Activated CD8-positive, alpha-beta memory T cell treated with anti-CD3 and anti-CD28 coated beads, Interleukin-2, amount 50 U/mL, for 4 hours (primary cell): ENCODE measurements around the gene CFAP43.
"Not testable (repeated sequence)": the region's sequence is repeated elsewhere in the genome, so short reads cannot be mapped to it uniquely, and the experiment has no call there.

Experiments
- DNase-seq: peaks from one replicate; pipeline ENCODE4 v3.0.0-alpha.2; 2020

CFAP43 gene

DNA sequence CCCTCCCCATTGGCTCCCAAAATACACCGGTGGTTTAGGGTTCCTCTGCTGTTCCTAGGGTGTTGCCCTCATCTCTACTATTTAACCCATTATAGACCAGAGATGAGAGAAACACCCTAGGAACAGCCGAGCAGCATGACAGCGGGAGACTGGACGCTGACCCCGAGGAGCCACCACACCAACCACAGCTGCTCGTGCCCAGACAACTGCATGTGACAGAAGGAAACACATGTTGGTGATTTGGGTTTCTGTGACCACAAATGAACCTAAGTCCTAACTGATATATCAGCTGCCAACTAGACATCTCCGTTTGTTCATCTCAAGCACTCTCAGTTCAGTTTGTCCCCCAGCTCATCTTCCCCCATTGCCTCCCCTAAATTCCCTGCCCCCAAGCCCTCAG, 13.4 kb downstream of the CFAP43 start:
- DNase-seq = no peak

- DNase-seq = no peak
Observed at GRCh38 chr10:104216631-104217030, 15.5 kb downstream of the CFAP43 start.

DNA sequence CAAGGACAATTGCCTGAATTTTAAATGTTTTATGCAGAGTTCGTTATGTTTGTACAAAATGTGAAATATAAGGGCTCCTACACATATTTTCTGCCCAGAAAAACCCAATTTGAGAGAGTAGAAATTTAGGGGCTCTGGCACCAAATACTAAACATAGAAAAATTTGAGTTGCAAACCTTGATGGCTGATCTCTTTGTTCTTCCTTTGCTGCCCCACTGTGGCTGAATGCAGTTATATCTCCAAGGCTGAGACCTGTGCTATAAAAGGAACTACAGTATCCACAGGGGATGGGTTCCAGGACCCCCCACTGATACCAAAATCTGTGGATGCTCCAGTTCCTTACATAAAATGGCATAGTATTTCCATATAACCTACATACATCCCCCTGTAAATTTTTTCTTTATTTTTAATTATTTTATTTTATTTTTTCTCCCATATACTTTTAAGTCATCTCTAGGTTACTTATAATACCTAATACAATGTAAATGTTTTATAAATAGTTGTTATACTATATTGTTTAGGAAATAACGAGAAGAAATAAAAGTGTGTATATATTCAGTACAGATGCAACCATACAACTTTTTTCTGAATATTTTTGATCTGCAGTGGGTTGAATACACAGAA, 22.5 kb downstream of the CFAP43 start:
- DNase-seq = peak; percentile 43

- DNase-seq = no peak
Observed at GRCh38 chr10:104208730-104209129, 23.4 kb downstream of the CFAP43 start.

DNA sequence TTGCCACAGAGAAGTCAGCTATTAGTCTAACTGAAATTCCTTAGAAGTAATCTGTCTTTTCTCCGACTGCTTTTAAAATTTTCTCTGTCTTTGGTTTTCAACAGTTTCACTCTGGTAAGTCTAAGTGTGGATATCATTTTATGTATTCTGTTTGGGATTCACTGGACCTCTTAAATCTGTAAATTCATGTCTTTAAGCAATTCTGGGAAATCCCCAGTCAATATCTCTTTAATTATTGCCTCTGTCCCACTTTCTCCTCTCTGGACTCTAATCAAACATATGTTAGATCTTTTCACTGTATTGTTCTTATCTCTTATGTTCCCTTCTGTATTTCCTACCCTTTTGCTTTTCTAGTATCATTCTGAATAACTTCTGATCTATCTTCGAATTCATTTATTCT, 29.9 kb downstream of the CFAP43 start:
- DNase-seq = no peak

GRCh38 chr10:104201636-104202035, 30.5 kb downstream of the CFAP43 start:
- DNase-seq = no peak

DNA sequence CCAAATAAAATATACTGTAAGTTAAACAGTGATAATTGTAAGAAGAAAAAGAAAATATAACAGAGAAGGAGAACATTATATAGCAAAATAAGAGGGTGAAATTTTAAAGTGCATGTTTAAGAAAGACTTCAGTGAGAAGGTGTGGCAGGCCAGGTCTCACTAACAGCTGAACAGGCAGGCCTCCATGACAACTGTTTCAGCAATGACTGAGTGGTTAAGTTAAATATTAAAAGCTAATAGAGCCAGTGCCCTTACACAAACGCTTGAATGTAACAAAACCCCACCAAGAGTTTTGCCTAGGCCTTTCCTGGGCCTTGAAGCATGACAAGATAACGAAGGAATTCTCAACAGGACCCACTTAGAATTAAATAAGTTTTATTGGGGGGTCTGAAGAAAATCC, 32.6 kb downstream of the CFAP43 start:
- DNase-seq = no peak

DNA sequence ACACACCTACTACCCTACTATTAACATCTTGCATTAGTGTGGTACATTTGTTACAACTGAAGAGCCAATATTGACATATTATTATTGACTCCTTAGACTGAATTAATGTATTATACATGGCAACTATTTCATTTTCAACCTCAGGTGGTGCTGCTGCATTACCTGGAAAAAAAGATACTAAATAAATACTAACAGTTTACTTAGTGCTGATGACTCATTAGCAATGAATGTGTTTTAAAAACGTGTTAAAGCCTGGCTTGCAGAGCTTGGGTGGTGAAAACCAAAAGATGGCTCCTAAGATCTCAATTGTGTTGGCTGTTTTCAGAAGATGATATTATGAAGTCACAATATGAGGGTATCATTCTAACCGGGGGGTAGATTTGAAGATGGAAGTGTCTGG, 34.8 kb downstream of the CFAP43 start:
- DNase-seq = no peak

GRCh38 chr10:104195706-104196105, 36.5 kb downstream of the CFAP43 start:
- DNase-seq = no peak

- DNase-seq = no peak
Observed at GRCh38 chr10:104193787-104194186, 38.4 kb downstream of the CFAP43 start.

DNA sequence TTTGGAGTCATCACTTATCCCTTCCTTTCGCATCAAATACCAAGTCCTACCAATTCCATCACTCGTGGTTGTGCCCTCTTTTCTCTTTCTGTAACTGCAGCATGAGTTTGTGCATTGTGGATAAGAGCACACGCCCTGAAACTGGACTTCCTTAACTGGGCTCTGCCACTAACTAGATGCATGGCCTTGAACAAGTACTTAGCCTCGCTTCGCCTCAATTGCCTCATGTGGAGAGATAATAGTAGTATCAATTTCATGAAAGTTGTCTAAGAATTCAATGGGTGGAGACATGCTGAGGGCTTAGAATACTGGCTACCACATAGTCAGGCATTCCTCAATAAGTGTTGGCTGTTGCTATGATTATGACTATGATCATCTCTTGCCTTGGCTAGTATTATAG, 41.5 kb downstream of the CFAP43 start:
- no peak for DNase-seq

DNA sequence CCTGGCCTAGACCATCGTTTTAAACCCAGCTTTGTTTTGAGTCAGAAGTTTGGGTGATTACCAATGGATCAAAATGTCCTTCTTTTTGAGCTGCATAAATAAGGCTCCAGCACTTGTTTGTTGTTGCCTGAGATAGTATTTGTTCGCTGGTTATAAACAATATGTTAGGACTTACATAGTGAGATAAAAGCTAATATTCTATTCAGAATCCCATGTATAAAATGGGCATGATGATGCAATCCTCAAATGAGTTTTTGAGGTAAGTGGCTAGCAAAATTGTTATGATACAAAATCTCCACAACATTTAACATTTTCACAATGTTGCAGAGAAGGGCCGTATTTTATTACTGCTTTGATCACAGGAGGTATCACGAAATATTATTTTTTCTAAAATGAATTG, 48.5 kb downstream of the CFAP43 start:
- no peak for DNase-seq

DNA sequence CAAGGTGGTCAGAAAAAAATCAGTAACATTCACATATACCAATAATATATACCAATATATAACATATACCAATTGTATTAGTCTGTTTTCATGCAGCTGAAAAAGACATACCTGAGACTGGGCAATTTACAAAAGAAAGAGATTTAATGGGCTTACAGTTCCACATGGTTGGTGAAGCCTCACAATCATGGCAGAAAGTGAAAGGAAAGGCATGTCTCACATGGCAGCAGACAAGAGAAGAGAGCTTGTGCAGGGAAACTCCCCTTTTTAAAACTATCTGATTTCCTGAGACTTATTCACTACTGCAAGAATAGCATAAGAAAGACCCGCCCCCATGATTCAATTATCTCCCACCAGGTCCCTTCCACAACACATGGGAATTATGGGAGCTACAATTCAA, 58.0 kb downstream of the CFAP43 start:
- DNase-seq = not testable (repeated sequence)

DNA sequence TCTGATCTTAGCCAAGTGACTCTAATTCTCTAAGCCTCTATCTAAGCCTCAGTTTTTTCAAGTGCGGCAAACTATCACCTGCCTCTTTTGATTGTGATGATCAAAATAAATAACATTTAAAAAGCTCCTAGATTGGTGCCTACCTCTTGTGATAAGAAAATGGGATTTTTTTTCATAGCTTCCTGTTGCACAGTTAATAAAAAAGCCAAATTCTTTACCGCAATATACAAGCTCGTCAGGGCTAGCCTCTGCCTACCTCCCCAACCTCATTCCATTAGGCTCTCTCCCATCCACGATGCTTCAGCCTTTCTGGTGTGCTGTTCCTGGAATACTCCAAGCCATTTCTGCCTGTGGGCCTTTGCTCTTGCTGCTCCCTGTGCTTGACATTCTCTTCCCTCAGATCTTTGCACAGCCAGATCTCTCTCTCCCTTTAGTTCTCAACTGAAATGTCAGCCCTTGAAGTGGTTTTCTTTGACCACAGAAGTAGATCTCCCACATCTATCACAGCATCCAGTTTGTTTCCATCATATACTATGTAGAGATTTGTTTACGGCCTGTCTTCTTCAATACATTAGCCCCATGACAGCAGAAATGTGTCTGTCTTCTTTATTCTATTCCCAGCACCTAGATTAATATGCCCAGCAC, 61.4 kb downstream of the CFAP43 start:
- DNase-seq = no peak

- no peak for DNase-seq
Observed at GRCh38 chr10:104155591-104155990, 76.6 kb downstream of the CFAP43 start.

GRCh38 chr10:104151737-104152136, 80.4 kb downstream of the CFAP43 start:
- DNase-seq = no peak

GRCh38 chr10:104150139-104150538, 82.0 kb downstream of the CFAP43 start:
- no peak for DNase-seq

DNA sequence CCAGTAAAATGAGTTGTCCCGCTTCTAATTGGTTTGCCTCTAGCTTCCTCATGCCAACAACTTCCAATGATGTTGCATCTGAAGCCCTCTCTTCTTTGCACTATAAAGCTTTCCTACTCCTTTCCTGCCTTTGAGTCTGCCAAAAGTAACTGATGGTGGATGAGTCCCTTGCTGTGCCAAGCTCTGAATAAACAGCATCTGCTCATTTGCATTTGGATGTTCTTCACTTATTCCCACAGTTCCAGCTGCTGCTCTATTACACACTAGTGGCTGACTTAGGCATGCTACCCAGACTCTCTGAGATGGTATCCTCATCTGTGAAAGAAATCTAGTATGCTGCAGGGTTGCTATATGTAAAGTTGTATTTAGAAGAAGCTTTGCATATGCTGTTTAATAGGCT, 85.3 kb downstream of the CFAP43 start:
- no peak for DNase-seq

DNA sequence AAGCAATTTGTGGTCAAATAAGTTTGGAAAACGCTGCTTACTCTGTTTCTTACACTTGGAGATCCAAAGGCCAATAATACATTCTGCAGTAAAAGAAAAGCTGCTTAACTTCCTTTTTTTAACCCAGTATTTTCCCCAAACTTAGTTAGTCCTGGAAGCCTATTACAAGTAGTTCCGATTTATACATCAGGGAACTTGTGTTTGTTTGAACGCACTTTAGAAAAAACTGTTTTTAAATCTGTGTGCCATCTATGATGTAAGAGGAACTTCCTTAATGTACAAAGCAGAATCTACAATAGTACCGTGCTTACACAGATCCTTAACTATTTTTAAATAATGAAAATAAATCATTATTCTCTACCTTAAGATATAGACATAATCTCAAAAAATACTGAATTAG, 87.2 kb downstream of the CFAP43 start:
- no peak for DNase-seq

GRCh38 chr10:104143829-104144228, 88.3 kb downstream of the CFAP43 start:
- DNase-seq = no peak

GRCh38 chr10:104142081-104142480, 90.1 kb downstream of the CFAP43 start:
- DNase-seq = no peak

DNA sequence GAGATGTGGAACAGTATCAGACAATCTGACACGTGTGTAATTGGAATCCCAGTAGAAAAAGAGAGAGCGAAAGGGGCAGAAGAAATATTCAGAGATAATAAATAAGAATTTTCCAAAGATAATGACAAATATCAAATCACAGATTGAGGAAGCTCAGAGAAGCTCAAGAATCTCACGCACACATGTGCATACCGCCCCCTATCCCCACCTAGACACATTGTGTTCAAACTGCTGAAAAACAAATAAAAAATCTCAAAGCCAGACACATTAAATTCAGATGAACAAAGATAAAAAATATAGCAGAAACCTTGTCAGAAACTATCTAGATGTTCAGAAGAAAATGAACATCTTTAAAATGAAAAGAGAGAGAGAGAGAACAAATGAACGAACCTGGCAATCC, 92.9 kb downstream of the CFAP43 start:
- DNase-seq = no peak

GRCh38 chr10:104138131-104138530, 94.0 kb downstream of the CFAP43 start:
- no peak for DNase-seq

- DNase-seq = no peak
Observed at GRCh38 chr10:104130041-104130440, 102.1 kb downstream of the CFAP43 start.

GRCh38 chr10:104128214-104128613, 104.0 kb downstream of the CFAP43 start:
- no peak for DNase-seq
